Sigmoid colon (tissue), 3 donors: ENCODE data around the gene ZDHHC9.

ENCODE experiments used
- POLR2A ChIP-seq, 2 donors: fragments of 450-650 bp; IDR thresholded peaks; one replicate each; pipeline ENCODE4 v1.6.1; 2016; ENCODE audit warnings: antibody characterized with exemption in 2 of 2, mild to moderate bottlenecking in 2 of 2, moderate library complexity in 2 of 2
- TF ChIP-seq, protein P1 (sequence below), 4 experiments: fragments of 450-650 bp in 3 of 4; fragments of 200-600 bp in 1 of 4; IDR thresholded peaks; one replicate each; pipeline ENCODE4 v1.5.1; 2016 to 2019; ENCODE audit warnings: antibody characterized with exemption in 4 of 4, mild to moderate bottlenecking in 3 of 4, moderate library complexity in 2 of 4

- TF ChIP-seq, protein P1, sequence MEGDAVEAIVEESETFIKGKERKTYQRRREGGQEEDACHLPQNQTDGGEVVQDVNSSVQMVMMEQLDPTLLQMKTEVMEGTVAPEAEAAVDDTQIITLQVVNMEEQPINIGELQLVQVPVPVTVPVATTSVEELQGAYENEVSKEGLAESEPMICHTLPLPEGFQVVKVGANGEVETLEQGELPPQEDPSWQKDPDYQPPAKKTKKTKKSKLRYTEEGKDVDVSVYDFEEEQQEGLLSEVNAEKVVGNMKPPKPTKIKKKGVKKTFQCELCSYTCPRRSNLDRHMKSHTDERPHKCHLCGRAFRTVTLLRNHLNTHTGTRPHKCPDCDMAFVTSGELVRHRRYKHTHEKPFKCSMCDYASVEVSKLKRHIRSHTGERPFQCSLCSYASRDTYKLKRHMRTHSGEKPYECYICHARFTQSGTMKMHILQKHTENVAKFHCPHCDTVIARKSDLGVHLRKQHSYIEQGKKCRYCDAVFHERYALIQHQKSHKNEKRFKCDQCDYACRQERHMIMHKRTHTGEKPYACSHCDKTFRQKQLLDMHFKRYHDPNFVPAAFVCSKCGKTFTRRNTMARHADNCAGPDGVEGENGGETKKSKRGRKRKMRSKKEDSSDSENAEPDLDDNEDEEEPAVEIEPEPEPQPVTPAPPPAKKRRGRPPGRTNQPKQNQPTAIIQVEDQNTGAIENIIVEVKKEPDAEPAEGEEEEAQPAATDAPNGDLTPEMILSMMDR (IDR thresholded peaks at IDR 0.05) = no peak
- no peak for TF ChIP-seq POLR2A (IDR thresholded peaks at IDR 0.05)
These were observed 61.8 kb downstream of the ZDHHC9 start for GRCh38 chrX:129781680-129782495.
